HG03045 (cell line): ENCODE results near the gene XPNPEP3.
"Not testable (repeated sequence)": the region's sequence is repeated elsewhere in the genome, so short reads cannot be mapped to it uniquely, and the experiment has no call there.

ENCODE experiments used
- ATAC-seq: cut with Tn5 transposase; IDR thresholded peaks from one replicate; pipeline ENCODE4 v1.9.1; 2021; ENCODE audit warnings: mild to moderate bottlenecking, moderate library complexity; ENCODE audit not compliant: unreplicated experiment

Gene XPNPEP3

GRCh38 chr22:40855979-40856512, 902 bp upstream of the XPNPEP3 start:
- peak; percentile 29 for ATAC-seq

GRCh38 chr22:40857309-40857855, 434 bp downstream of the XPNPEP3 start:
- no peak for ATAC-seq

GRCh38 chr22:40862013-40862412, 5.1 kb downstream of the XPNPEP3 start, which contains the start of gene DNAJB7:
Gene DNAJB7, minus strand, starts transcription at chr22:40862113. Its CDS starts 119 bp downstream, at chr22:40861994.
- ATAC-seq = no peak

DNA sequence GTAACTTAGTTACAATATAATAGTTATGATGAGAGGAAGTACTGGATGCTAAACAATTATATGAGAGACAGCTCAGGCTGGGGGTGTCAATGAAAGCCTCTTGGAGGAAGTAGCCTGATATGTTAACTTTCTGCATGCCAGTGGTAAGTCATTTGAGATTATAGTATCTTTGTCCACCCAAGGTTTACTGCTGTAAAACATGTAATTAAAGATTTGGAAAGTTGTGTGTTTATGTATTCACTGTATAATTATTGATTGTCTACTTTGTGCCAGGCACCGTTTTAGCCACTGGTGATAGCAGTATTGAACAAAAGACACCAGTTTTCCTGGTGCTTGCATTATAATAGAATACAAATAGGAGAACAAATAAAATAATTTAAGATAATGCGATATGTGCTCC, 5.6 kb downstream of the XPNPEP3 start:
- no peak for ATAC-seq

DNA sequence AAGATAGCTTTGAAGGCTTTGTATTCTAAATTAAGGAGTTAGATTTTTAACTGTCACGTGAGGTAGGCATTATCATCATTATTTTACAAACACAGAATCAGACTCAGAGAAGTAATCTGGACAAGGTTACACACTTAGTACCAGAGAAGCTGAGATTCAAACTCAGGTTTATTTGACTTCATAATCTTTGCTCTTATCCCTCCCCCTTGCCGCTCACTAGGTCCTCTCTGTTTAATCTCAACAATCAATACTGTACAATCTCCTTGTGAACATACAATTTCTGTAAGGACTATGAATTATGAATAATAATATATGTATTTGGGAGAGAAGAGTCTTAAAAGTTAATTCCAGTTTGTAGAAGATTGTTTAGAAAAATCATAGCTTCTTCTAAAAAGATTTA, 10.2 kb downstream of the XPNPEP3 start:
- no peak for ATAC-seq

DNA sequence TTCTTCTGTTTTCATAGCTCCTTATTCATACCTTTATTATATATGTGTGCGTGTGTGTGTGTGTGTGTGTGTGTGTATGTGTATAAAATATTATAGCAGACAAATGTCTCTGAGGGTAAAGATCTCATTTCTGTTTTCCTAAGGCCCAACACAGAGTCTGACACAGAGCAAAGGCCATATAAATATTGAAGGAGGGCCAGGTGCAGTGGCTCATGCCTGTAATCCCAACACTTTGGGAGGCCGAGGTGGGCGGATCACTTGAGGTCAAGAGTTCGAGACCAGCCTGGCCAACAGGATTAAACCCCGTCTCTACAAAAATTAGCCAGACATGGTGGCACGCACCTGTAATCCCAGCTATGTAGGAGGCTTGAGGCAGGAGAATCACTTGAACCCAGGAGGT, 11.4 kb downstream of the XPNPEP3 start:
- ATAC-seq = not testable (repeated sequence)

DNA sequence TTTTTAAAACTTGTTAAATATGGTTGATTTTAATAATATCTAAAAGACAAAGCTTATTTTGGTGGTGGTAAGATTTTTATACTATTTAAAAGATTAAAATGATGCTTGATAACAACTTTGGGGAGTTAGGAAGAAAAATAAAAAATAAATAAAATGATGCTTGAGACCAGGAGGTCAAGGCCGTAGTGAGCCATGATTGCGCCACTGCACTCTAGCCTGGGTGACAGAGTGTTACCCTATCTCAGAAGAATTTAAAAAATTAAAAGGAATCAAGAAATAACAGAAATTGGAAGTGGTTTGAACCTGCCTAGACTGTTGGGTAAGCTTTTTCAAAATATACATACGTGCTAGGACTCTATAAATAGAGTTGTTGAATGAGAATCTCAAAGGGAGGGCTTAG, 17.1 kb downstream of the XPNPEP3 start:
- no peak for ATAC-seq

- no peak for ATAC-seq
Measured at GRCh38 chr22:40875111-40875510, 18.2 kb downstream of the XPNPEP3 start.

DNA sequence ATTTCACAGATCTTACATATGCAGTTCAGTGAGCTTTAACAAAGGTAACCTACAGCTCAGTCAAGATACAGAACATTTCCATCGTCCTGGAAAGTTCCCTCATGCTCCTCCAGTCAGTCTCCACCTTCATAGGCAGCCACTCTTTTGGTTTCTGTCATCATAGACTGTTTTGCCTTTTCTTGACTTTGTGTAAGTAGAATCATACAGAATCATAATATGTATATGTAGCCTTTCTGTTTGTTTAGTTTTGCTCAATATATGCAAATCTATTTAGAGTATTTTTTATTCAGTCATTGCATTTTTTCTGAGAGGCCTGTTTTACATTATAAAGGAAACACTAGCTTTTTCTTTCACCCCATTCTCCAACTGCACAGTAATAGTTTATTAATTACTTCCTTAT, 20.0 kb downstream of the XPNPEP3 start:
- no peak for ATAC-seq

DNA sequence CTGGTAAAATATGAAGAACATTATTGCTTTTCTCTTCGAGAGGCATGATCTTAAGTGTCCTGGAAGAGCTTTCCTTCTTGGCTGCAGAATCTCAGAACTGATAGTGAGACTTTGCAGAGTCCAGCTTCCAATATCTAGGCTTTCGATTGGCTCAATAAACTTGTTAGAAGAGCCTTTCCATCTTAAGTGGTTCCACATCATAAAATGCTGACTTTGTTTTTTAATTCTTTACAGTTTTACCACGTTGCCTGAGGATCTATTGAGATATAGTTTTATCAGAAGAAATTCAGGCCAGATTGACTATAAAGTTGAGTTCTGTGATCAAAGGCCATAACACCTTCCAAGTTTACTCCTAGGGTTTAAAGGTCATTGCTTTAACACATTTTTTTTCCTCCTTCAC, 20.5 kb downstream of the XPNPEP3 start:
- no peak for ATAC-seq

- no peak for ATAC-seq
Measured at GRCh38 chr22:40878922-40879321, 22.0 kb downstream of the XPNPEP3 start.

DNA sequence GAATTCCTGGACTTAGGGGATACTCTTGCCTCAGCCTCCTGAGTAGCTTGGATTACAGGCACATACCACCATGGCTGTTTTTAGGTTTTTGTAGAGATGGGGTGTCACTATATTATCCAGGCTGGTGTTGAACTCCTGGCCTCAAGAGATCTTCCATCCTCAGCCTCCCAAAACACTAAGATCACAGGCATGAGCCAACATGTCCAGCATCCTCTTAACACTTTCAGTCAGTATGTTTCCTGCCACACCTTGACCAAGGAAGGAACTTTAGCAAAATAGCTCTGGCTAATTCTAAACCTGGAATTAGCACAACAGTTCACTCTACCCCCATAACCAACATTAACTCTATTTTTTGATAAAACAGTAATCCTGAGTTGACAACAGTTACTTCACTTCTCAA, 32.2 kb downstream of the XPNPEP3 start:
- no peak for ATAC-seq

DNA sequence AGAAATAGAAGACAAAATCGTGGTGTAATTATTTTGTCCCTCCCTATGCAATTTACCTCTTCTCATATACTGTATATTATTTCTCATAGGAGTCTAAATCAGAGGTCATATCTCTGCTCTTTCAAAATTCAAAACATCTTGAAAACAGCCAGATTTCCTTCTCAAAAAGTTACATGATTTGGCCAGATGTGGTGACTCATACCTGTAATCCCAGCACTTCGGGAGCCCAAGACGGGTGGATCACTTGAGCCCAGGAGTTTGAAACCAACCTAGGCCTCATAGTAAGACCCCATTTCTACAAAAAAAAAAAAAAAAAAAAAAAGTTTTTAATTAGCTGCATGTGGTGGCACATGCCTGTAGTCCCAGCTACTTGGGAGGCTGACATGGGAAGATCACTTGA, 33.9 kb downstream of the XPNPEP3 start:
- no peak for ATAC-seq

DNA sequence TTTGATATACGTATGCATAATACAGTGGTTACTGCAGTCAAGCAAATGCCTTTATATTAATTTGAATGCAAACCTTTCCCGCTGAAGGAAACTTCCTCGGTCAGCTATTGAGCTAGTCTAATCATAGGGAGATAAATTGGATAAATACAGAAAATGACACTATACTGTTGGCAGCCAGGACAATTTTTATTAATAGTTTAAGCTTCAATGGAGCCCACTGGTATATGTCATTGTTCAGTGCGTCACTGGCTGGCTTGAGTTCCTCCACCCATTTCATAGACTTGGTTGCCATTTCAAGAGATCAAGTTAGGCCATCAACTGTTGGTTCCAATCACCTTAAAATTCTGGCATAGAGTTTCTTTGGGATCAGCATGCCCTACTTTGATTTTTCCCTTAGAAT, 37.5 kb downstream of the XPNPEP3 start:
- no peak for ATAC-seq

DNA sequence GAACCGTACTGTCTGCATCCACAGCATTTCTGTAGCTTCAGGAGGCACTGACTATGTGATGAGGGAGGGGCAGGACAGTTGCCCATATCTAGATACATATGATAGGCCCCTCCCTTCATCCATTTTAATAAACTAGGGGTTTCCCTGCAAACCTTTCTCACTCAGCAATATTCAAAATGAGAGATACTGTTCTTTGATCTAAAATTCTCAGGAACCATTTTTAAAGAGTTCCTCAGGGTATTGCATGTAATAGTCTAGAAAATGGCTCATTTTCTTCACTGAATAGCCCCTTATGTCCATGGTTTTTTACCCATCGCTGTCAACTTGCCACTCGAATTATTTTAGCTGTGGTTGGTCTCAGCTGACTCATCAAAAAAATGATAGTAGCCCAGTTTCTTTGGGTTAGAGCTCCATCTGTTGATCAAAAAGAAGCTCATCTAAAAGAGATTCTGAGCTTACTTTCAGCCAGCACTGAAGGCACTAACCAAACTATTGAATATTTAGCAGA, 42.0 kb downstream of the XPNPEP3 start:
- ATAC-seq = no peak

GRCh38 chr22:40904101-40904500, 47.2 kb downstream of the XPNPEP3 start:
- ATAC-seq = no peak

- no peak for ATAC-seq
Measured at GRCh38 chr22:40908895-40909294, 51.9 kb downstream of the XPNPEP3 start.

GRCh38 chr22:40911772-40912171, 54.8 kb downstream of the XPNPEP3 start:
- no peak for ATAC-seq

- not testable (repeated sequence) for ATAC-seq
Measured at GRCh38 chr22:40912987-40913386, 56.0 kb downstream of the XPNPEP3 start.

GRCh38 chr22:40919446-40919845, 62.5 kb downstream of the XPNPEP3 start:
- ATAC-seq = no peak

DNA sequence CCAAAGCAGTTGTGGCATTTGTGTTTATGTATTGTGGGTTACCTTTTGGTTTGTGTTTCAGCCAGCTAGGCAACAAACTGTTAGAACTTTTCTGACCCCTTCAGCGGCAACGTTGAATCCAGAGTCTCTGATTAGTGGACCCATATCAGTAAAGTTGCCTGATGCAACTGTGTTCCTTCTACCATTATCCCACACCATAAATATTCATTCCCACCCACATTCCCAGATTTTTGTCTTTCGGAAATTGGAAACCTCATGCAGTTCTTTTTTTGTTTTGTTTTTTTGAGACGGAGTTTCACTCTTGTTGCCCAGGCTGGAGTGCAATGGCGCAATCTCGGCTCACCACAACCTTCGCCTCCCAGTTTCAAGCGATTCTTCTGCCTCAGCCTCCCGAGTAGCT, 63.6 kb downstream of the XPNPEP3 start:
- ATAC-seq = no peak

DNA sequence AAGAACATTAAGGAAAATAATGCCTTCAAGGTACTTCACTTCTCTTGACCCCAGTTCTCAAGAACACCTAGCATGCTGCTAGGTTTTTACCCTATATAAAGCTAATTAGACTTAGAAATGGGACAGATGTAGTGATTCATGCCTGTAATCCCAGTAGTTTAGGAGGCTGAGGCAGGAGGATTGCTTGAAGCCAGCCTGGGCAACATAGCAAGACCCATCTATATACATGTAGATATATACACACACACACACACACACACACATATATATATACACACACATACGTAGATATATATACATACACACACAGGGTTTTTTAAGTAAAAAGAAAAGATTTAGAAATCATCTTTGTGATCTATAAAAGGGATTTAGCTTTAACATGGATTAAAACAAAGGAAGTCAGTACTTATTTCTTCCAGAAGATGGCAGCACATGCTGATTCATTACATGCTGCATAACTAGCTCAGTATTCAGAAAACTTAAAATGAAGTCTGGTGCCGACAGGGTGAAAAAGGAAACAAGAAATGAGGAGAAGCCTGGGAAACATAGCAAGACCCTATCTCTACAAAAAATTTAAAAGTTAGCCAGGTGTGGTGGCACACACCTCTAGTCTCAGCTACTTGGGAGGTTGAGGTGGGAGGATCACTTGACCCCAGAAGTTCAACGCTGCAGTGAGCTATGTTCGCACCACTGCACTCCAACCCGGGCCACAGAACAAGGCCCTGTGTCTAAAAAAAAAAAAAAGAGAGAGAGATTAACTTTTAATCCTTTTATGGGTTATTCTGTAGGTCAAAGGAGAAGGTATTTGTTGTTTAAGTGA, 65.7 kb downstream of the XPNPEP3 start:
- ATAC-seq = no peak
